ENCODE results near the gene TLE1.
A peak's percentile ranks its signal among the peaks of the same experiment; 100 is the strongest.

The TLE1 gene

DNA sequence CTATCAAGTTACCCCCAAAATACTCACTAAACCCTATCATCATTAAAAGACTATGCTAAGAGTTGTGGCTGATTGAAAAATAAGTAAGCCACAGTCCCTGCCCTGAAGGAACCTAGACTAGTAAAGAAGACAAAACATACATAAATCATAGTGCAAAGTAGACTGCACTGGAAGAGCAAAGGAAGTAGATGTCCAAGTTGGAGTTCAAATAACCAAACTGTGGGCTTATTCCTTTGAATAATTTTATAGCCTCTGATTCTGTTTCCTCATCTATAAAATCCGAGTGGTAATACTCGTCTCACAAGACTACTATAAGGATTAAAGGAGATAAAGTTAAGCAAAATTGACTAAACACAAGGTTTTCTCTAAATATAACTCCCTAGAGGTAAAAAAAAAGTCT, 140.4 kb downstream of the TLE1 start:
- DNase-seq (ENCODE audit: low read depth) = peak; percentile 45
- H3K4me3 ChIP-seq (ENCODE audit: low read depth, low read length) = no peak overlapping the region
- no peak for TF ChIP-seq CTCF (IDR thresholded peaks at IDR 0.05; ENCODE audit: control insufficient read depth, extremely low read depth, insufficient read depth)

GRCh38 chr9:81546489-81546888, 142.9 kb downstream of the TLE1 start:
- no peak for TF ChIP-seq CTCF (IDR thresholded peaks at IDR 0.05; ENCODE audit: control insufficient read depth, extremely low read depth, insufficient read depth)
- H3K4me3 ChIP-seq (ENCODE audit: low read depth, low read length) = no peak overlapping the region
- DNase-seq (ENCODE audit: low read depth) = no peak

GRCh38 chr9:81543695-81544094, 145.7 kb downstream of the TLE1 start:
- DNase-seq (ENCODE audit: low read depth) = no peak
- H3K4me3 ChIP-seq (ENCODE audit: low read depth, low read length) = no peak overlapping the region
- TF ChIP-seq CTCF (IDR thresholded peaks at IDR 0.05; ENCODE audit: control insufficient read depth, extremely low read depth, insufficient read depth) = no peak

- H3K4me3 ChIP-seq (ENCODE audit: low read depth, low read length) = no peak overlapping the region
- no peak for DNase-seq (ENCODE audit: low read depth)
- TF ChIP-seq CTCF (IDR thresholded peaks at IDR 0.05; ENCODE audit: control insufficient read depth, extremely low read depth, insufficient read depth) = no peak
Measured at GRCh38 chr9:81542118-81542889, 147.0 kb downstream of the TLE1 start.

DNA sequence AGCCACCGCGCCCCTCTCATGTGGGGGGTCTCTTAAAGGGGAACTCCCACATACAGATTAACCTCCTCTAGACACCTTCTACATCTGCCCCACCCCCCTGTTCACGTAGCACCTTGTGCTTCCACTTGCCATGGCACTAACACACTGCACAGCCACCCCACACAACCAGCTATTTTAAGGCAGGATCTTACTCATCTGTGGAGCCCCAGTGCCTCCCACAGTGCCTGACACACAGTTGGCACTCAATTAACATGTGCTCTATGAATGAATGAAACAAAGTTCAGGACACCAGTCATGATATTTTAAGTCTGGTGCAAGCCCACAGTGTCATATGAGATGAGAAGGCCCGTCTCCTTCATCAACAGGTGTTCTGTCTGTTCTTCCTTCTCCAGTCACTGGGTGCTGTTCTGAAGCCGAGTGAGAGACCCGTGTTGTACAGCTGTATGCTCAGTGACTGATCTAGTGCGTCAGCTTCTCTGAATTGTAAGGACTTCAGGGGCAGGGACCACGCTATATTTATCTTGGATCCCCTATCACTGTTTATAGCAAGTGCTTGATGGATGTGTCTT, 149.1 kb downstream of the TLE1 start:
- no peak overlapping the region for H3K4me3 ChIP-seq (ENCODE audit: low read depth, low read length)
- no peak for DNase-seq (ENCODE audit: low read depth)
- no peak for TF ChIP-seq CTCF (IDR thresholded peaks at IDR 0.05; ENCODE audit: control insufficient read depth, extremely low read depth, insufficient read depth)

DNA sequence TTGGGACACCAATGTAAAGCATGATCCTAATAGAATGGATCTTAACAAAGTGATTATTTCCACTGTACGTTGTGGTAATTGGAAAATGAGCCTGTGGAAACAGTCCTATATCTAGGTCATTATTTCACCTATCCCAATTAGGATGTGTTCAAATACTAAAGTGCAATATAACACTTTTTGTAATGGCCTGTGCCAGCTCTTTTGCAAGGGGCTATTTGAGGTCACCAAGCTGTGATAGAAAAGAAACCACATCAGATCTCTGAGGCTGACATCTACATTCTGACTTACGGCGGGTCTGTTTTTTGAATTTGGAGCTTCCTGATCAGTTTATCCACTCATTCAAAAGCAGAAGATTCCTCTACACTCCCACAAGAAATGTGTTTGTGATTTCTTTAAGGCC, 150.0 kb downstream of the TLE1 start:
- no peak for DNase-seq (ENCODE audit: low read depth)
- no peak overlapping the region for H3K4me3 ChIP-seq (ENCODE audit: low read depth, low read length)
- no peak for TF ChIP-seq CTCF (IDR thresholded peaks at IDR 0.05; ENCODE audit: control insufficient read depth, extremely low read depth, insufficient read depth)

DNA sequence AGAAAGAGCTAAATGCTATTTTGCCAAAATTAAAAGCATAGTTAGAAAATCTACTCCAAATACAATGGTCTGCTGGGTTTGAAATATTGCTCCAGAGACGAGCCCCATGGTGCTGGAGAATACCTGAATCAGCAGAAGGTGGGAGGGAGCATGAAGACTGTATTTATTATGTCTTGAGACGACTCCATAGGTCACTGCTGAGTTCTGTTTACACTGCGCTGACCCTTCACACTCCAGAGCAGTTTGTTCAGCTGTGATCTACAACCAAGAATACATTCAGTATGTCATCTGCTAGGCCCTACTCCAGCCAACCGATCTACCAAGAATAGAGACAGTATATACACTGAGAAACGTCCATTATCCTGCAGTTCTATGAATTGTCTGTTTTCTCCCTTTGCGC, 150.5 kb downstream of the TLE1 start:
- no peak for DNase-seq (ENCODE audit: low read depth)
- TF ChIP-seq CTCF (IDR thresholded peaks at IDR 0.05; ENCODE audit: control insufficient read depth, extremely low read depth, insufficient read depth) = no peak
- no peak overlapping the region for H3K4me3 ChIP-seq (ENCODE audit: low read depth, low read length)
